ENCODE results near the gene TLE2.

Gene TLE2

GRCh38 chr19:3057275-3057714, 28.2 kb upstream of the TLE2 start:
- peak; percentile 53; the same call in 1 of the 2 replicates for TF ChIP-seq EGR1 (IDR thresholded peaks at IDR 0.05)
- peak; percentile 68; the same call in 1 of the 2 replicates for TF ChIP-seq YY1 (IDR thresholded peaks at IDR 0.05; ENCODE audit: low read depth)
- no peak for TF ChIP-seq CREB1 (IDR thresholded peaks at IDR 0.05; ENCODE audit: low read depth)
- peak; percentile 23; the same call in 1 of the 2 replicates for TF ChIP-seq TAF1 (IDR thresholded peaks at IDR 0.05; ENCODE audit: low read depth)
- TF ChIP-seq TCF12 (IDR thresholded peaks at IDR 0.05; ENCODE audit: low read depth), result peak; percentile 93
- no peak for TF ChIP-seq CEBPB (IDR thresholded peaks at IDR 0.05)
- peak; percentile 75 for TF ChIP-seq TEAD4 (IDR thresholded peaks at IDR 0.05)
- peak; percentile 99 for TF ChIP-seq NFIC (IDR thresholded peaks at IDR 0.05)
- no peak for TF ChIP-seq REST (IDR thresholded peaks at IDR 0.05; ENCODE audit: low read depth)
- no peak for TF ChIP-seq USF1 (IDR thresholded peaks at IDR 0.05)
- peak; percentile 92 for TF ChIP-seq EP300 (IDR thresholded peaks at IDR 0.05; ENCODE audit: borderline replicate concordance)
- TF ChIP-seq RAD21 (IDR thresholded peaks at IDR 0.05; ENCODE audit: low read depth), result peak; percentile 24; the same call in 1 of the 2 replicates
- peak; percentile 61; the same call in 1 of the 2 replicates for TF ChIP-seq FOXM1 (IDR thresholded peaks at IDR 0.05; ENCODE audit: borderline replicate concordance, low read depth)
- peak; percentile 95 for TF ChIP-seq ZBTB7A (IDR thresholded peaks at IDR 0.05; ENCODE audit: low read depth)
- TF ChIP-seq, protein P1, sequence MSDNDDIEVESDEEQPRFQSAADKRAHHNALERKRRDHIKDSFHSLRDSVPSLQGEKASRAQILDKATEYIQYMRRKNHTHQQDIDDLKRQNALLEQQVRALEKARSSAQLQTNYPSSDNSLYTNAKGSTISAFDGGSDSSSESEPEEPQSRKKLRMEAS (IDR thresholded peaks at IDR 0.05), result peak; percentile 86

GRCh38 chr19:3056417-3057088, 27.5 kb upstream of the TLE2 start:
- TF ChIP-seq NFIC (IDR thresholded peaks at IDR 0.05), result no peak
- TF ChIP-seq, protein P1 (IDR thresholded peaks at IDR 0.05), result no peak
- no peak for TF ChIP-seq TEAD4 (IDR thresholded peaks at IDR 0.05)
- no peak for TF ChIP-seq USF1 (IDR thresholded peaks at IDR 0.05)
- no peak for TF ChIP-seq FOXM1 (IDR thresholded peaks at IDR 0.05; ENCODE audit: borderline replicate concordance, low read depth)
- TF ChIP-seq EGR1 (IDR thresholded peaks at IDR 0.05), result no peak
- TF ChIP-seq CEBPB (IDR thresholded peaks at IDR 0.05), result no peak

- TF ChIP-seq USF1 (IDR thresholded peaks at IDR 0.05), result no peak
- TF ChIP-seq CEBPB (IDR thresholded peaks at IDR 0.05), result no peak
- no peak for TF ChIP-seq EGR1 (IDR thresholded peaks at IDR 0.05)
- TF ChIP-seq, protein P1 (IDR thresholded peaks at IDR 0.05), result no peak
- TF ChIP-seq FOXM1 (IDR thresholded peaks at IDR 0.05; ENCODE audit: borderline replicate concordance, low read depth), result no peak; the same call in 1 of the 2 replicates
- TF ChIP-seq RAD21 (IDR thresholded peaks at IDR 0.05; ENCODE audit: low read depth), result no peak
- 0 out of 2 replicates have a peak, but pooled peaks have one; percentile 30 for TF ChIP-seq EP300 (IDR thresholded peaks at IDR 0.05; ENCODE audit: borderline replicate concordance)
- no peak for TF ChIP-seq YY1 (IDR thresholded peaks at IDR 0.05; ENCODE audit: low read depth)
- TF ChIP-seq CREB1 (IDR thresholded peaks at IDR 0.05; ENCODE audit: low read depth), result no peak
- no peak for TF ChIP-seq ZBTB7A (IDR thresholded peaks at IDR 0.05; ENCODE audit: low read depth)
- 0 out of 2 replicates have a peak, but pooled peaks have one; percentile 17 for TF ChIP-seq TAF1 (IDR thresholded peaks at IDR 0.05; ENCODE audit: low read depth)
- no peak for TF ChIP-seq REST (IDR thresholded peaks at IDR 0.05; ENCODE audit: low read depth)
- TF ChIP-seq NFIC (IDR thresholded peaks at IDR 0.05), result peak; percentile 91
- no peak for TF ChIP-seq TEAD4 (IDR thresholded peaks at IDR 0.05)
- peak; percentile 47; the same call in 1 of the 2 replicates for TF ChIP-seq TCF12 (IDR thresholded peaks at IDR 0.05; ENCODE audit: low read depth)
These were observed 26.8 kb upstream of the TLE2 start for GRCh38 chr19:3055741-3056416.

DNA sequence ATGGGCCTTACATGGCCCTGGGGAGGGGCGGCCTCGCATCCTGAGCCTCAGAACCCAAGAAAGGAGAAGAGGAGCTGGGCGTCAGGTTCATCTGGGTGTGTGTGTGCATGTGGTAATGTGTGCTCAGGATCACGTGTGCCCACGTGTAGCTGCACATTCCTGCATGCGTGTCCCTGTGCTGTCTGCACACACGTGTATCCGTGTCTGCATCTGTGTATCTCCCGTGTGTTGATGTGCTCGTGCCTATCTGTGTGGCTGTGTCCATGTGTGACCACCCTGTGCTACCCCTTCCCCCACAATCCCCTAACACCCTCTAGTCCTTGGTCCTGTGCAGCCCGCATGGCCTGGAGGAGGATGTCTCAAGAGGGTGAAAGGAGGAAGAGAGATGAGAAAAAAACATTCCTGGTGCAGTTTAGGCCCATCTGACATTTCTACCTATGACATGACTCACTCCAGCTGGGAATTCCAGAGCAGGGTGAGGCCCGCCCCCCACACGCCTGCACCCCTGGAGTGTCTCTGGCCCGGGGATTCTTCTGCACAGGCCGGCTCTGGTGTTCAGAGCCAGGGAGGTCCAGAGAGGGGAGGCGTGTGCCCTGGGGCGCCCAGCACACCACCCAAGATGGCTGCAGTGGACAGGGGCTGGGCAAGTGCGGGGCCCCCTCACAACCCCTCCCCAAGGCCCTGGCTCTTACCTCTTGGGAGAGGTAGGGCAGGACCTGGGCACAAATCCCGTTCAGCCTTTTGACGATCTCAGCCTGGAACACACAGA, 26.1 kb upstream of the TLE2 start:
- no peak for TF ChIP-seq USF1 (IDR thresholded peaks at IDR 0.05)
- peak; percentile 85 for TF ChIP-seq EP300 (IDR thresholded peaks at IDR 0.05; ENCODE audit: borderline replicate concordance)
- TF ChIP-seq YY1 (IDR thresholded peaks at IDR 0.05; ENCODE audit: low read depth), result peak; percentile 48
- peak; percentile 95 for TF ChIP-seq TEAD4 (IDR thresholded peaks at IDR 0.05)
- TF ChIP-seq RAD21 (IDR thresholded peaks at IDR 0.05; ENCODE audit: low read depth), result peak; percentile 18; the same call in 1 of the 2 replicates
- TF ChIP-seq, protein P1 (IDR thresholded peaks at IDR 0.05), result peak; percentile 71
- TF ChIP-seq CREB1 (IDR thresholded peaks at IDR 0.05; ENCODE audit: low read depth), result no peak
- TF ChIP-seq FOXM1 (IDR thresholded peaks at IDR 0.05; ENCODE audit: borderline replicate concordance, low read depth), result peak; percentile 33; the same call in 1 of the 2 replicates
- no peak for TF ChIP-seq CEBPB (IDR thresholded peaks at IDR 0.05)
- TF ChIP-seq ZBTB7A (IDR thresholded peaks at IDR 0.05; ENCODE audit: low read depth), result no peak; the same call in 1 of the 2 replicates
- TF ChIP-seq EGR1 (IDR thresholded peaks at IDR 0.05), result no peak
- no peak for TF ChIP-seq REST (IDR thresholded peaks at IDR 0.05; ENCODE audit: low read depth)
- TF ChIP-seq TCF12 (IDR thresholded peaks at IDR 0.05; ENCODE audit: low read depth), result peak; percentile 91
- TF ChIP-seq NFIC (IDR thresholded peaks at IDR 0.05), result peak; percentile 70; the same call in 1 of the 2 replicates

All from Ishikawa (cell line).